DOHH2 (cell line): Measurements from ENCODE around the gene ZFHX3.

Experiments
- H3F3A ChIP-seq: fragments of 200-600 bp; sonication (generic), shearing (Covaris generic); 2 replicates; pipeline ENCODE4 v1.6.0; 2016; ENCODE audit warnings: antibody characterized with exemption, mild to moderate bottlenecking; ENCODE audit not compliant: control insufficient read depth, insufficient read depth
- H3K27ac ChIP-seq: fragments of 200-600 bp; sonication (generic); 2 replicates; pipeline ENCODE4 v1.5.1; 2014; ENCODE audit warnings: low read depth, mild to moderate bottlenecking, low read length, moderate library complexity
- H3K27me3 ChIP-seq: fragments of 200-600 bp; sonication (generic); 2 replicates; pipeline ENCODE4 v1.6.1; 2014; ENCODE audit warnings: mild to moderate bottlenecking, low read length, mixed read lengths; ENCODE audit not compliant: control insufficient read depth
- H3K36me3 ChIP-seq: fragments of 200-600 bp; sonication (generic); 2 replicates; pipeline ENCODE4 v1.6.1; 2014; ENCODE audit warnings: mild to moderate bottlenecking, low read length, moderate library complexity, mixed read lengths; ENCODE audit not compliant: control insufficient read depth
- H3K4me1 ChIP-seq: fragments of 200-600 bp; sonication (generic); 2 replicates; pipeline ENCODE4 v1.6.1; 2014; ENCODE audit warnings: mild to moderate bottlenecking, low read length, mixed read lengths; ENCODE audit not compliant: control insufficient read depth
- H3K4me2 ChIP-seq: fragments of 200-600 bp; sonication (generic); 2 replicates; pipeline ENCODE4 v1.6.0; 2014; ENCODE audit warnings: mild to moderate bottlenecking, low read length, moderate library complexity
- H3K4me3 ChIP-seq: fragments of 200-600 bp; sonication (generic); 2 replicates; pipeline ENCODE4 v1.5.1; 2014; ENCODE audit warnings: mild to moderate bottlenecking, low read length, mixed read lengths
- H3K79me2 ChIP-seq: fragments of 200-600 bp; sonication (generic); 2 replicates; pipeline ENCODE4 v1.6.1; 2014; ENCODE audit warnings: mild to moderate bottlenecking, low read length, mixed read lengths; ENCODE audit not compliant: control insufficient read depth
- H3K9me2 ChIP-seq: fragments of 200-600 bp; sonication (generic); replicated peaks from 2 replicates; pipeline ENCODE4 v1.6.1; 2014; ENCODE audit warnings: mild to moderate bottlenecking, low read length, mixed read lengths; ENCODE audit not compliant: control insufficient read depth
- H3K9me3 ChIP-seq: fragments of 200-600 bp; sonication (generic); 2 replicates; pipeline ENCODE4 v1.6.1; 2014; ENCODE audit warnings: antibody characterized with exemption, low read length, mixed read lengths; ENCODE audit not compliant: control insufficient read depth, insufficient read depth
- H4K20me1 ChIP-seq: fragments of 200-600 bp; sonication (generic); 2 replicates; pipeline ENCODE4 v1.6.0; 2014; ENCODE audit warnings: low read depth, mild to moderate bottlenecking, antibody characterized with exemption, low read length, moderate library complexity; ENCODE audit not compliant: control insufficient read depth, insufficient read depth
- EZH2phosphoT487 ChIP-seq: fragments of 200-600 bp; sonication (generic); IDR thresholded peaks from 2 replicates; pipeline ENCODE4 v1.6.1; 2017; ENCODE audit warnings: borderline replicate concordance, mild to moderate bottlenecking, antibody characterized with exemption, low read length, moderate library complexity, mixed read lengths
- TF ChIP-seq, protein P1 (sequence below): fragments of 200-600 bp; sonication (generic); IDR thresholded peaks from one replicate; pipeline ENCODE4 v1.5.1; 2014; ENCODE audit warnings: antibody characterized with exemption, mild to moderate bottlenecking, low read depth, low read length; ENCODE audit not compliant: poor library complexity, severe bottlenecking

Gene ZFHX3

GRCh38 chr16:73064994-73065545 is 17.1 kb upstream of the ZFHX3 start:
- Histone ChIP-seq H3K27me3 (peaks cover 80% of the 10 kb centered on the region), H3K4me1 (peaks cover 3% of the 10 kb centered on the region; the same call in 1 of the 2 replicates), H3F3A (0 out of 2 replicates have a peak, but pooled peaks cover 5% of the 10 kb centered on the region), H3K36me3 (no peaks in the 10 kb centered on the region), H3K9me3 (no peaks in the 10 kb centered on the region), H3K4me3 (no peak overlapping the region), H3K4me2 (no peak overlapping the region), H3K9me2 (no peaks in the 10 kb centered on the region), H3K79me2 (no peaks in the 10 kb centered on the region), H4K20me1 (no peaks in the 10 kb centered on the region; the same call in 1 of the 2 replicates), H3K27ac (no peak overlapping the region)
- TF ChIP-seq EZH2phosphoT487, result no peak
- TF ChIP-seq, protein P1, sequence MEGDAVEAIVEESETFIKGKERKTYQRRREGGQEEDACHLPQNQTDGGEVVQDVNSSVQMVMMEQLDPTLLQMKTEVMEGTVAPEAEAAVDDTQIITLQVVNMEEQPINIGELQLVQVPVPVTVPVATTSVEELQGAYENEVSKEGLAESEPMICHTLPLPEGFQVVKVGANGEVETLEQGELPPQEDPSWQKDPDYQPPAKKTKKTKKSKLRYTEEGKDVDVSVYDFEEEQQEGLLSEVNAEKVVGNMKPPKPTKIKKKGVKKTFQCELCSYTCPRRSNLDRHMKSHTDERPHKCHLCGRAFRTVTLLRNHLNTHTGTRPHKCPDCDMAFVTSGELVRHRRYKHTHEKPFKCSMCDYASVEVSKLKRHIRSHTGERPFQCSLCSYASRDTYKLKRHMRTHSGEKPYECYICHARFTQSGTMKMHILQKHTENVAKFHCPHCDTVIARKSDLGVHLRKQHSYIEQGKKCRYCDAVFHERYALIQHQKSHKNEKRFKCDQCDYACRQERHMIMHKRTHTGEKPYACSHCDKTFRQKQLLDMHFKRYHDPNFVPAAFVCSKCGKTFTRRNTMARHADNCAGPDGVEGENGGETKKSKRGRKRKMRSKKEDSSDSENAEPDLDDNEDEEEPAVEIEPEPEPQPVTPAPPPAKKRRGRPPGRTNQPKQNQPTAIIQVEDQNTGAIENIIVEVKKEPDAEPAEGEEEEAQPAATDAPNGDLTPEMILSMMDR, result no peak

- Histone ChIP-seq H3F3A (0 out of 2 replicates have a peak, but pooled peaks cover 7% of the 10 kb centered on the region), H3K79me2 (0 out of 2 replicates have a peak, but pooled peaks cover 2% of the 10 kb centered on the region), H3K36me3 (no peaks in the 10 kb centered on the region), H3K27ac (no peak overlapping the region), H3K9me3 (no peaks in the 10 kb centered on the region), H3K27me3 (peaks cover 81% of the 10 kb centered on the region), H3K4me1 (peaks cover 9% of the 10 kb centered on the region), H3K4me3 (no peak overlapping the region), H4K20me1 (no peaks in the 10 kb centered on the region; the same call in 1 of the 2 replicates), H3K4me2 (no peak overlapping the region), H3K9me2 (no peaks in the 10 kb centered on the region)
- no peak for TF ChIP-seq EZH2phosphoT487
- TF ChIP-seq, protein P1, result no peak
Measured at GRCh38 chr16:73064212-73064993, 16.5 kb upstream of the ZFHX3 start.

DNA sequence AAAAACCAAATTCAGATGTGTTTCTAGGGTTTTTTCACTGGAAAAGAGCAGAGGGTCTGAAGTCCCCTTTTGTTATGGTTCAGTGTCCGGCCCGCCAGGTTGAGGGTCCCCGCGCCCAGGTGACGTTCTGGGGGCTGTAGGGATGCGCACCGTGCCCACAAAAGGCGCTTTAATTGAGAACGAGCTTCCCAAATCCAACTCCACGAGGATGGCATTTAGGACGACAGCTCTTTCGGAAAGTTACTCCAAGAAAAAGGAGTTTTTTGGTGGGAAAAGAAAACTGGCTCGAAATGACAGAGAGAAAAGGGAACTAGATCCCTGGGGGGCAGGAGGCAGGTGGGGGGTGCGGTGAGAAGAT is 15.9 kb upstream of the ZFHX3 start:
- Histone ChIP-seq H3K27ac (no peak overlapping the region), H3F3A (0 out of 2 replicates have a peak, but pooled peaks cover 7% of the 10 kb centered on the region), H3K79me2 (0 out of 2 replicates have a peak, but pooled peaks cover 3% of the 10 kb centered on the region), H3K27me3 (peaks cover 77% of the 10 kb centered on the region), H3K4me2 (no peak overlapping the region), H3K9me3 (no peaks in the 10 kb centered on the region), H3K4me1 (peaks cover 10% of the 10 kb centered on the region), H3K9me2 (no peaks in the 10 kb centered on the region), H3K4me3 (no peak overlapping the region), H4K20me1 (no peaks in the 10 kb centered on the region; the same call in 1 of the 2 replicates), H3K36me3 (no peaks in the 10 kb centered on the region)
- TF ChIP-seq, protein P1, result no peak
